Esophagus squamous epithelium (tissue), 5 donors: ENCODE data around the gene RAPGEF3. TPM values are rescaled to one million over a fixed set of nuclear protein-coding genes. Genes with fewer than 3 reads are reported as not detected.
A peak's percentile ranks its signal among the peaks of the same experiment; 100 is the strongest.

Experiments used
- DNase-seq: peaks from one replicate; lab custom pipeline; 2025; lab: John Stamatoyannopoulos, UW
- H3K27ac ChIP-seq, 4 donors: fragments of 200-600 bp; sonication (generic); one replicate each; pipeline ENCODE4 v1.5.1; 2016 to 2019; ENCODE audit warnings: mild to moderate bottlenecking in 1 of 4
- H3K27me3 ChIP-seq, 4 donors: fragments of 200-600 bp; sonication (generic); 1 replicate in 3 of 4; 2 replicates in 1 of 4; pipeline versions ENCODE4 v1.5.1 to v1.6.0; 2017 to 2021; ENCODE audit warnings: antibody characterized with exemption in 1 of 4
- H3K36me3 ChIP-seq, 3 donors: fragments of 200-600 bp; sonication (generic); one replicate each; pipeline ENCODE4 v1.5.1; 2016 to 2019
- H3K4me1 ChIP-seq, 3 donors: fragments of 200-600 bp; sonication (generic); one replicate each; pipeline ENCODE4 v1.5.1; 2017 to 2019
- H3K4me3 ChIP-seq, 4 donors: fragments of 200-600 bp; sonication (generic); 1 replicate in 3 of 4; 2 replicates in 1 of 4; pipeline ENCODE4 v1.5.1; 2016 to 2019; ENCODE audit warnings: mild to moderate bottlenecking in 2 of 4, moderate library complexity in 1 of 4
- H3K9me3 ChIP-seq, 3 donors: fragments of 200-600 bp; sonication (generic); one replicate each; pipeline ENCODE4 v1.5.1; 2016 to 2019
- POLR2A ChIP-seq, 4 donors: fragments of 450-650 bp; IDR thresholded peaks; one replicate each; pipeline ENCODE4 v1.6.1; 2017; ENCODE audit warnings: antibody characterized with exemption in 4 of 4, mild to moderate bottlenecking in 4 of 4, moderate library complexity in 3 of 4
- WGBS, 2 donors: methylation state at CpG; one replicate each; pipeline ENCODE4 v1.1.5; 2018; 5-methylcytosine and 5-hydroxymethylcytosine counted together
- intact Hi-C: fragments of 100-400 bp; cut with DNase I; formaldehyde crosslinking; loops from one replicate; pipeline ENCODE4 v1.15.0; 2022
- total RNA-seq, 4 donors: library from RNA; depleted of rRNA; stranded (reverse); fragments of >200 nt; gene quantifications; one replicate each; pipeline ENCODE4 v1.1.0, GENCODE V29; 2016
- TF ChIP-seq, protein P1 (sequence below), 6 experiments: fragments of 450-650 bp in 4 of 6; fragments of 200-600 bp in 2 of 6; sonication (generic) in 2 of 6; IDR thresholded peaks; one replicate each; pipeline ENCODE4 v1.5.1; 2016 to 2019; ENCODE audit warnings: antibody characterized with exemption in 6 of 6, mild to moderate bottlenecking in 4 of 6, moderate library complexity in 4 of 6
- donor health status: DM: yes; HTN: yes; CAD: no.

The RAPGEF3 gene
- total RNA-seq, 4 donors from 2014 or later = 12.9 to 39.3 (median 22.5) TPM

DNA sequence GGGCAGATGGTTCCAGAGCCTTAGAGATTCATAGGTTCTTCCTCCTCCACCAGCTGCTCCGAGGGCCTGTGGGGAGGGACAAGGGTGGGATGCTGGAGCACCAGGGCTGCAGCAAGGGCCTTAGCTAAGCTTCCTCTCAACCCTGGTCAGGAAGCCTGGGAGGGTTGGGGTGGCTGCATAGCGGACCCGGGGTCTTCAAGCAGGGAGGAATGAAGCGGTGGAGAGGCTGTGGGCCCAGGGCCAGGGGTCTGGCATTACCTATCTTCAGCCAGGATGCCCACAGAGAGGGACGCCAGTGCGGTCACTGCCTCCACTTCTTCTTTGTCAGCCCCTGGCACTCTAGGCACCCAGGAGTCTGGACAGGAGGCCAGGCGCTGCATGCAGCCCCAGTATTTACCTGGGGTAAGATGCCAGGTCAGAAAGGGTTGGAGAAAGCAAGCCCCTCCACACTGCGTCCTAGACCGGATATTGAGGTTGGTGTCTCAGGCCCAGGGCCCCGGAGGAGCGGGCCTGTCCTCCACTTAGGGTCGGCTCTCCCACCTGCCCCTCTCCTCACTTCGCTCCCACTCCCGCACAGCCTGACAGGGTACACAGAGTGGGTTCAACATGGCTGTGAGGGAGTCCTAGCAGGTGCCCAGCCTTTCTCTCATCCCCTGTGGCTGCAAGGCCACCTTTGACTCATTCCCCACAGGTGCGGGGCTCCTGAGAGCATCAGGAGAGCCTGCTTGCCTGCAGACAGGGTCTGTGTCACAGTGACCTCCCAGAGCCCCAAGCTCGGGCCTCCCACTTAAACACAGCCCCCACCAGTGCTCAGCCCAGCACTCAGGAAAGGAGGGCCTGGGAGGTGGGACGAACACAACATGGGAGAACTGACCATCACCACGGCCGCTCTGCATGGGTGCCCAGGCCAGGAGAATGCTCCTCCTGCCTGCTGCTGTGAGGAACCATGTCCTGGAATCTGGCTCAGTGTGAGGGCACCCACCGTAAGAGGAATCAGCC lies 25.4 kb upstream of the RAPGEF3 start:
- DNase-seq = no peak
- WGBS, 2 donors = 83 to 88% methylated on average over 8 to 12 of the region's 20 CpGs
- Histone ChIP-seq H3K4me1 (peaks cover 25 to 79% (median 27%) of the 10 kb centered on the region in 3 donors), H3K4me3 (no peak overlapping the region), H3K9me3 (no peaks in the 10 kb centered on the region), H3K27me3 (no peaks in the 10 kb centered on the region), H3K27ac (peak overlapping the region; percentile 74 to 86 (median 84)), H3K36me3 (peaks cover 46 to 89% (median 49%) of the 10 kb centered on the region in 3 donors)
- TF ChIP-seq, protein P1, sequence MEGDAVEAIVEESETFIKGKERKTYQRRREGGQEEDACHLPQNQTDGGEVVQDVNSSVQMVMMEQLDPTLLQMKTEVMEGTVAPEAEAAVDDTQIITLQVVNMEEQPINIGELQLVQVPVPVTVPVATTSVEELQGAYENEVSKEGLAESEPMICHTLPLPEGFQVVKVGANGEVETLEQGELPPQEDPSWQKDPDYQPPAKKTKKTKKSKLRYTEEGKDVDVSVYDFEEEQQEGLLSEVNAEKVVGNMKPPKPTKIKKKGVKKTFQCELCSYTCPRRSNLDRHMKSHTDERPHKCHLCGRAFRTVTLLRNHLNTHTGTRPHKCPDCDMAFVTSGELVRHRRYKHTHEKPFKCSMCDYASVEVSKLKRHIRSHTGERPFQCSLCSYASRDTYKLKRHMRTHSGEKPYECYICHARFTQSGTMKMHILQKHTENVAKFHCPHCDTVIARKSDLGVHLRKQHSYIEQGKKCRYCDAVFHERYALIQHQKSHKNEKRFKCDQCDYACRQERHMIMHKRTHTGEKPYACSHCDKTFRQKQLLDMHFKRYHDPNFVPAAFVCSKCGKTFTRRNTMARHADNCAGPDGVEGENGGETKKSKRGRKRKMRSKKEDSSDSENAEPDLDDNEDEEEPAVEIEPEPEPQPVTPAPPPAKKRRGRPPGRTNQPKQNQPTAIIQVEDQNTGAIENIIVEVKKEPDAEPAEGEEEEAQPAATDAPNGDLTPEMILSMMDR (IDR thresholded peaks at IDR 0.05) = no peak
- TF ChIP-seq POLR2A (IDR thresholded peaks at IDR 0.05) = no peak
- intact Hi-C loops = no loop called here

DNA sequence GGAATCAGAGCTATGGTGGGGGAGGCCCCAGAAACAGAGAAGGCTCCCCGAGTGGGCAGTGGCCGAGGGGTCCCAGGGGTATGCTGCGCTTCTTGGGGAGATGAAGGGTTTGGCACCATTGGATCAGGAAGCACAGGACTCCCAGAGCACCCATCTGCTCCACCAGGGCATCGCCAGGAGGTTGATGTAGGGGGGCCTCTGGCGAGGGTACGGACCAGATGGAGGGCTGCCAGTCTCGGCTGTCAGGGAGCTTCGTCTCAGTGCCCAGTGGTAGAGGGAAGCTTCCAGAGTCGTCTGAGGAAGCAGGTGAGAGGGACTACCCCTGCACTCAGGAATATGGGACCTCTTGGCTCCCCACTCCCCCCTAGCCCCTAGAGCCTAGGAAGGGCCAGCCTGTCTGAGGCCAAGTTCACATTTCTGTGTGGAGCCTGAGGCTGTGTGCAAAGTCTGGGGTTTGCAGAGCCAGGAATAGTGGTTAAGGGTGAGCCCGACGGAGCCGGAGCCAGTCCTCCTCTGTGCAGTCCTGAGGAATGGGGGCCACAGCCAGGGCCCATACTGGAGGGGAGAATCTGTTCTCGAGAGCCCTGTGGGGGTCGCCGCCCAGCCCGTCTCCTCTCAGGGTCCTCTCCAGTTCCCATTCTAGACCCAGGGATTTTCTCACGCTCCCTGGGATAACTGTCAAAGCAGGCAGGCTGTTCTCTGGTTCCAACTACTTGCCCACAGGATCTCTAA lies 24.5 kb upstream of the RAPGEF3 start:
- H3K36me3 ChIP-seq = peaks cover 41 to 80% (median 45%) of the 10 kb centered on the region in 3 donors
- intact Hi-C loops = no loop called here
- H3K4me3 ChIP-seq = no peak overlapping the region
- H3K27ac ChIP-seq = peak overlapping the region; percentile 74 to 86 (median 84)
- no peak for DNase-seq
- no peaks in the 10 kb centered on the region for H3K9me3 ChIP-seq
- no peak for TF ChIP-seq POLR2A (IDR thresholded peaks at IDR 0.05)
- TF ChIP-seq, protein P1 (IDR thresholded peaks at IDR 0.05) = no peak
- 59 to 67% methylated on average over 6 to 13 of the region's 17 CpGs for WGBS, 2 donors
- no peaks in the 10 kb centered on the region for H3K27me3 ChIP-seq
- H3K4me1 ChIP-seq = peaks cover 31 to 88% (median 37%) of the 10 kb centered on the region in 3 donors

DNA sequence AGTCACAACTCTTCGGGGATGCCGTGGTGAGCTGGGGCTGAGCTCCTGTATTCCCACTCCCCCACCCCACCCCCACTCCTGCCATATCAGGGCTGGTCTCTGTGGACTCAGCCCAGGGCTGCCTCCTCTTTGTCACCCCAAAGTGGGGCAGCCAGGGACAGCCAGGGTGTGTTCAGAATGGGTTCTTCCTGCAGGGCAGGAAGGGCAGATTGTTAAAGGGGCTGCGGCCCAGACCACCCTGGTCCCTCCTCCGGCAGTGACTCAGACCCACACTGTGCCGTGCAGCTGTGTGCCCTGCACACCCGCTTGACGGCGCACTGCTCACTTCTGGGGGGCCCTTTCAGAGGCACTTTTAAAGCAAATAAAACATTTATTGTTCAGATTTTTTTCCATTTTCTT lies 23.7 kb upstream of the RAPGEF3 start:
- no peak for DNase-seq
- Histone ChIP-seq H3K9me3 (no peaks in the 10 kb centered on the region), H3K4me1 (peaks cover 40 to 97% (median 45%) of the 10 kb centered on the region in 3 donors), H3K27ac (peak overlapping the region; percentile 74 to 86 (median 84)), H3K27me3 (no peaks in the 10 kb centered on the region), H3K4me3 (peak overlapping the region in 1 of 4 donors; percentile 15), H3K36me3 (peaks cover 33 to 71% (median 37%) of the 10 kb centered on the region in 3 donors)
- no peak for TF ChIP-seq POLR2A (IDR thresholded peaks at IDR 0.05)
- TF ChIP-seq, protein P1 (IDR thresholded peaks at IDR 0.05) = peak in 1 of 6 experiments; percentile 14
- intact Hi-C loops = no loop called here
- WGBS, 2 donors = 27 to 66% methylated on average over 6 to 8 of the region's 8 CpGs

DNA sequence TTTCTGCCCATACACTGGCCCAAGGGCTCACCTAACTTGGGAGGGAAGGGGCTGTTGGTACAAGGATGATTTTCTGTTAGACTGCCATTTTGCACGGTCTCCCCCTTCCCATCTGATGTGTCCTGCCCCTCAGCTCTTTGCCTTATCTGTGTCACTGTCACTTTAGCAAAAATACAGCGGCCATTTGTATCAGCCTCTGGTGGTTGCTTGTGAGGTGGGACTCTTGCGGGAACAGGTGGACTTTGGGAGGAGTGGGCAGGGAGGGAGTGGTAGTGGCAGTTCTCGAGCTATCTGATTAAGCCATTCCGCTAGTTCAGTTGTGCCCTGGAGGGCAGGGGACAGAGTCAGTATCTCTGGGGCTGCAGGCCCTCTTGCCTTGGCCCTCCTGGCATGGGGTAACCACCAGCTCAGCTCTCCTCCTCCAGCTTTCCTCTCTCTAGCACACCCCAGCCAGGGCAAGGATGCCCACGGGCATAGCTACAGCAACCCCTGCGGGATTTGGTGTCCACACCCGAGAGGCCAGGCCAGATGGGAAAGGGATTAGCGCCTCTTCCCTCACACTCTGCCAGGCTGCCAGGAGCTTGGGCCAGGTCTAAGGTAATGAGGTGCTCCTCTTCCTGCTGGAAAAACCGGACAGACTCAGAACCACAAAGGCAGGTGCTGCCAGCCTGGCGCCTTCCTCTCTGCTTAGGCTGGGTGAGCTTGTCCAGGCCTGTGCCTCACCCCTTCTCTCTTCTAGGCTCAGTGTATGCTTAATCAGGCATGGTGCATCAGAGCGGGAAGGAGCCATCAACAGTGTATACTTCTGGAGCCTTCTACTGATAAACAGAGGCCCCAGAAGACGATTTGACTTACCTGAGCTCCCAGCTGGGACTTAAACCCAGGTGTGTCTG lies 23.0 kb upstream of the RAPGEF3 start:
- no peak for DNase-seq

More for the DNA sequence above, 23.0 kb upstream of the RAPGEF3 start:
- Histone ChIP-seq H3K4me1 (peaks cover 46 to 97% (median 51%) of the 10 kb centered on the region in 3 donors), H3K27me3 (no peaks in the 10 kb centered on the region), H3K36me3 (peaks cover 28 to 65% (median 31%) of the 10 kb centered on the region in 3 donors), H3K4me3 (peak overlapping the region in 1 of 4 donors; percentile 15), H3K9me3 (no peaks in the 10 kb centered on the region), H3K27ac (peak overlapping the region; percentile 74 to 86 (median 84))
- intact Hi-C loops = no loop called here
- WGBS, 2 donors = 39 to 51% methylated on average over 7 to 9 of the region's 13 CpGs
- TF ChIP-seq, protein P1 (IDR thresholded peaks at IDR 0.05) = peak in 1 of 6 experiments; percentile 7
- TF ChIP-seq POLR2A (IDR thresholded peaks at IDR 0.05) = no peak
